GM21367 (cell line): ENCODE measurements around the gene VSIR.

Source experiments
- ATAC-seq: cut with Tn5 transposase; IDR thresholded peaks from one replicate; pipeline ENCODE4 v1.9.1; 2021; ENCODE audit not compliant: unreplicated experiment

VSIR gene

GRCh38 chr10:71773221-71773971, at the start of gene VSIR:
TSS of gene VSIR (minus strand) at chr10:71773520. CDS start at chr10:71773439, 81 bp downstream.
- peak; percentile 36 for ATAC-seq

GRCh38 chr10:71821909-71822763, 48.8 kb upstream of the VSIR start:
- no peak for ATAC-seq

- no peak for ATAC-seq
Measured at GRCh38 chr10:71820966-71821365, 47.6 kb upstream of the VSIR start.

- no peak for ATAC-seq
Measured at GRCh38 chr10:71819985-71820384, 46.7 kb upstream of the VSIR start.

- no peak for ATAC-seq
Measured at GRCh38 chr10:71819441-71819861, 46.1 kb upstream of the VSIR start.

GRCh38 chr10:71818674-71819260, 45.4 kb upstream of the VSIR start:
- no peak for ATAC-seq

- no peak for ATAC-seq
Measured at GRCh38 chr10:71817831-71818655, 44.7 kb upstream of the VSIR start.

GRCh38 chr10:71816936-71817618, 43.8 kb upstream of the VSIR start:
- no peak for ATAC-seq

- no peak for ATAC-seq
Measured at GRCh38 chr10:71816421-71816851, 43.1 kb upstream of the VSIR start.

- ATAC-seq = no peak
Measured at GRCh38 chr10:71815515-71816130, 42.3 kb upstream of the VSIR start.

GRCh38 chr10:71814922-71815411, 41.6 kb upstream of the VSIR start:
- no peak for ATAC-seq

- ATAC-seq = no peak
Measured at GRCh38 chr10:71812913-71813590, 39.7 kb upstream of the VSIR start.

- ATAC-seq = no peak
Measured at GRCh38 chr10:71812016-71812912, 38.9 kb upstream of the VSIR start.

- ATAC-seq = no peak
Measured at GRCh38 chr10:71811351-71811750, 38.0 kb upstream of the VSIR start.

- no peak for ATAC-seq
Measured at GRCh38 chr10:71810048-71810750, 36.9 kb upstream of the VSIR start.

GRCh38 chr10:71809628-71810027, 36.3 kb upstream of the VSIR start:
- ATAC-seq = no peak
